Activated naive CD4-positive, alpha-beta T cell treated with anti-CD3 and anti-CD28 coated beads, Interleukin-2, amount 50 U/mL, for 16 hours (primary cell): ENCODE measurements around the gene RTEL1.
"Not testable (repeated sequence)": the region's sequence is repeated elsewhere in the genome, so short reads cannot be mapped to it uniquely, and the experiment has no call there.

Experiments used
- DNase-seq: peaks from one replicate; pipeline ENCODE4 v3.0.0-alpha.2; 2020

RTEL1 gene

GRCh38 chr20:63652192-63652980 is 5.7 kb upstream of the RTEL1 start:
- peak; percentile 46 for DNase-seq

GRCh38 chr20:63653041-63653973 is 4.8 kb upstream of the RTEL1 start, which contains the start of gene STMN3:
STMN3 (minus strand) TSS chr20:63653424; CDS start chr20:63653345, 79 bp downstream.
- peak; percentile 63 for DNase-seq

- DNase-seq = no peak
Measured at GRCh38 chr20:63653974-63654668, 4.0 kb upstream of the RTEL1 start.

GRCh38 chr20:63655249-63655648 is 2.9 kb upstream of the RTEL1 start:
- DNase-seq = no peak

- no peak for DNase-seq
Measured at GRCh38 chr20:63656451-63656850, 1.7 kb upstream of the RTEL1 start.

GRCh38 chr20:63657260-63657936 is 714 bp upstream of the RTEL1 start:
- no peak for DNase-seq

GRCh38 chr20:63658749-63659187 is 656 bp downstream of the RTEL1 start:
- no peak for DNase-seq

- DNase-seq = no peak
Measured at GRCh38 chr20:63659370-63659769, 1.3 kb downstream of the RTEL1 start.

- DNase-seq = not testable (repeated sequence)
Measured at GRCh38 chr20:63660174-63660573, 2.1 kb downstream of the RTEL1 start.

- no peak for DNase-seq
Measured at GRCh38 chr20:63660622-63661021, 2.5 kb downstream of the RTEL1 start.

- DNase-seq = no peak
Measured at GRCh38 chr20:63661108-63661507, 3.0 kb downstream of the RTEL1 start.

GRCh38 chr20:63661959-63662812 is 4.1 kb downstream of the RTEL1 start:
- no peak for DNase-seq

GRCh38 chr20:63662813-63663189 is 4.7 kb downstream of the RTEL1 start:
- no peak for DNase-seq

- DNase-seq = no peak
Measured at GRCh38 chr20:63663332-63664066, 5.4 kb downstream of the RTEL1 start.

- DNase-seq = no peak
Measured at GRCh38 chr20:63664143-63664851, 6.2 kb downstream of the RTEL1 start.

- no peak for DNase-seq
Measured at GRCh38 chr20:63664861-63665594, 6.9 kb downstream of the RTEL1 start.

GRCh38 chr20:63665708-63666107 is 7.6 kb downstream of the RTEL1 start:
- DNase-seq = no peak

- DNase-seq = no peak
Measured at GRCh38 chr20:63667858-63668257, 9.7 kb downstream of the RTEL1 start.

GRCh38 chr20:63668351-63668750 is 10.2 kb downstream of the RTEL1 start:
- DNase-seq = no peak
